GF-D8 (cell line): Measurements from ENCODE around the gene KCNT1.

Experiments used
- DNase-seq: peaks from one replicate; lab custom pipeline; 2025; lab: John Stamatoyannopoulos, UW

KCNT1 gene

GRCh38 chr9:135799261-135799660, 97.3 kb downstream of the KCNT1 start:
- DNase-seq, result no peak

- DNase-seq, result no peak
Observed at GRCh38 chr9:135801070-135801469, 99.1 kb downstream of the KCNT1 start.

GRCh38 chr9:135802876-135803419, 101.0 kb downstream of the KCNT1 start:
- no peak for DNase-seq

- no peak for DNase-seq
Observed at GRCh38 chr9:135803441-135803840, 101.5 kb downstream of the KCNT1 start.

GRCh38 chr9:135804581-135805421, 102.8 kb downstream of the KCNT1 start:
- no peak for DNase-seq

GRCh38 chr9:135805422-135806022, 103.5 kb downstream of the KCNT1 start:
- no peak for DNase-seq

GRCh38 chr9:135809166-135809565, 107.2 kb downstream of the KCNT1 start:
- DNase-seq, result no peak

GRCh38 chr9:135810806-135811575, 109.0 kb downstream of the KCNT1 start:
- DNase-seq, result no peak

GRCh38 chr9:135811801-135812200, 109.8 kb downstream of the KCNT1 start:
- DNase-seq, result no peak

- no peak for DNase-seq
Observed at GRCh38 chr9:135812961-135813360, 111.0 kb downstream of the KCNT1 start.

- DNase-seq, result no peak
Observed at GRCh38 chr9:135813671-135814290, 111.8 kb downstream of the KCNT1 start.

GRCh38 chr9:135814421-135815095, 112.6 kb downstream of the KCNT1 start:
- DNase-seq, result no peak

- no peak for DNase-seq
Observed at GRCh38 chr9:135815413-135815812, 113.4 kb downstream of the KCNT1 start.

GRCh38 chr9:135815830-135816650, 114.1 kb downstream of the KCNT1 start:
- no peak for DNase-seq

GRCh38 chr9:135816651-135816970, 114.6 kb downstream of the KCNT1 start:
- no peak for DNase-seq

- DNase-seq, result no peak
Observed at GRCh38 chr9:135817951-135818717, 116.1 kb downstream of the KCNT1 start.

GRCh38 chr9:135818718-135819475, 116.9 kb downstream of the KCNT1 start:
- no peak for DNase-seq

GRCh38 chr9:135819905-135820304, 117.9 kb downstream of the KCNT1 start:
- no peak for DNase-seq

GRCh38 chr9:135820661-135821060, 118.7 kb downstream of the KCNT1 start:
- no peak for DNase-seq
